CD14-positive monocyte (primary cell): ENCODE data around the gene AKAP6. TPM values are rescaled to one million over a fixed set of nuclear protein-coding genes. Genes with fewer than 3 reads are reported as not detected.

ENCODE experiments used
- DNase-seq, 3 donors: peaks; one replicate each; pipeline ENCODE4 v3.0.0-alpha.2; 2011 to 2022
- H2AFZ ChIP-seq: 2 replicates; pipeline ENCODE4 v1.6.0; 2012; ENCODE audit warnings: mild to moderate bottlenecking, low read depth, low read length, inconsistent platforms; ENCODE audit not compliant: insufficient read depth, poor library complexity, severe bottlenecking
- H3K27ac ChIP-seq, 2 donors: 1 replicate in 1 of 2; 2 replicates in 1 of 2; pipeline ENCODE4 v1.5.1; 2012 to 2013; ENCODE audit warnings: low read length in 2 of 2, control low read depth in 1 of 2, inconsistent platforms in 1 of 2, low read depth in 1 of 2, mild to moderate bottlenecking in 1 of 2
- H3K27me3 ChIP-seq, 2 donors: one replicate each; pipeline versions ENCODE4 v1.6.0 to v1.6.1; 2011 to 2013; ENCODE audit warnings: low read length in 2 of 2; ENCODE audit not compliant: control insufficient read depth in 2 of 2, insufficient read depth in 2 of 2
- H3K36me3 ChIP-seq, 2 donors: replicated peaks in 1 of 2; 1 replicate in 1 of 2; 2 replicates in 1 of 2; pipeline versions ENCODE4 v1.5.1 to v1.6.1; 2012 to 2013; ENCODE audit warnings: low read length in 2 of 2, control low read depth in 1 of 2, inconsistent platforms in 1 of 2, mild to moderate bottlenecking in 1 of 2; ENCODE audit not compliant: insufficient read depth in 2 of 2, control insufficient read depth in 1 of 2
- H3K4me1 ChIP-seq, 2 donors: 1 replicate in 1 of 2; 2 replicates in 1 of 2; pipeline versions ENCODE4 v1.5.1 to v1.6.1; 2012 to 2013; ENCODE audit warnings: low read length in 2 of 2, control low read depth in 1 of 2, inconsistent platforms in 1 of 2, mild to moderate bottlenecking in 1 of 2, moderate library complexity in 1 of 2; ENCODE audit not compliant: insufficient read depth in 2 of 2, control insufficient read depth in 1 of 2
- H3K4me2 ChIP-seq: replicated peaks from 2 replicates; pipeline ENCODE3; 2012; ENCODE audit warnings: low read length, moderate library complexity, mild to moderate bottlenecking; ENCODE audit not compliant: poor library complexity, severe bottlenecking; ENCODE audit errors: extremely low read depth
- H3K4me3 ChIP-seq, 3 experiments: fragments of 200-600 bp in 1 of 3; sonication (generic) in 1 of 3; replicated peaks in 1 of 3; 1 replicate in 2 of 3; 2 replicates in 1 of 3; pipeline ENCODE4 v1.5.1; 2011 to 2013; ENCODE audit warnings: low read length in 3 of 3, mild to moderate bottlenecking in 3 of 3, control low read depth in 2 of 3, low read depth in 2 of 3, inconsistent platforms in 1 of 3, moderate library complexity in 1 of 3
- H3K79me2 ChIP-seq: 2 replicates; pipeline ENCODE4 v1.6.0; 2012; ENCODE audit warnings: mild to moderate bottlenecking, control low read depth, inconsistent platforms, low read length, moderate library complexity; ENCODE audit not compliant: insufficient read depth
- H3K9ac ChIP-seq: 2 replicates; pipeline ENCODE4 v1.6.0; 2017; ENCODE audit warnings: low read length, mild to moderate bottlenecking; ENCODE audit not compliant: insufficient read depth, poor library complexity, severe bottlenecking
- H3K9me3 ChIP-seq, 2 donors: replicated peaks in 1 of 2; 1 replicate in 1 of 2; 2 replicates in 1 of 2; pipeline versions ENCODE4 v1.5.1 to v1.6.1; 2012 to 2013; ENCODE audit warnings: low read length in 2 of 2, control low read depth in 1 of 2; ENCODE audit not compliant: control insufficient read depth in 1 of 2, insufficient read depth in 1 of 2
- H4K20me1 ChIP-seq: 2 replicates; pipeline ENCODE4 v1.6.0; 2012; ENCODE audit warnings: mild to moderate bottlenecking, low read length, control low read depth, moderate library complexity; ENCODE audit not compliant: insufficient read depth
- H3K27ac Mint-ChIP-seq, 7 donors: one replicate each; pipeline ENCODE4 v1.8.0; 2020; ENCODE audit warnings: mild to moderate bottlenecking in 7 of 7, mixed read lengths in 7 of 7, moderate library complexity in 6 of 7, inconsistent platforms in 2 of 7
- H3K27me3 Mint-ChIP-seq, 3 donors: one replicate each; pipeline ENCODE4 v1.8.0; 2021 to 2022; ENCODE audit warnings: low read depth in 3 of 3, mild to moderate bottlenecking in 3 of 3, mixed read lengths in 3 of 3, moderate library complexity in 3 of 3, inconsistent platforms in 1 of 3
- H3K36me3 Mint-ChIP-seq, 2 donors: one replicate each; pipeline ENCODE4 v1.8.0; 2020; ENCODE audit warnings: mixed read lengths in 2 of 2, inconsistent platforms in 1 of 2, mild to moderate bottlenecking in 1 of 2
- H3K4me1 Mint-ChIP-seq: one replicate; pipeline ENCODE4 v1.8.0; 2020; ENCODE audit warnings: mild to moderate bottlenecking, mixed read lengths
- H3K4me3 Mint-ChIP-seq, 2 donors: one replicate each; pipeline ENCODE4 v1.8.0; 2020; ENCODE audit warnings: mild to moderate bottlenecking in 2 of 2, mixed read lengths in 2 of 2, moderate library complexity in 1 of 2
- H3K9me3 Mint-ChIP-seq, 7 donors: one replicate each; pipeline ENCODE4 v1.8.0; 2020 to 2022; ENCODE audit warnings: mixed read lengths in 7 of 7, mild to moderate bottlenecking in 6 of 7, moderate library complexity in 6 of 7, inconsistent platforms in 2 of 7
- WGBS: methylation state at CpG from one replicate; pipeline ENCODE4 v1.1.5; 2013; ENCODE audit warnings: missing lambda C conversion rate; ENCODE audit not compliant: insufficient coverage; 5-methylcytosine and 5-hydroxymethylcytosine counted together
- intact Hi-C, 2 donors: fragments of 100-400 bp; cut with micrococcal nuclease; formaldehyde crosslinking; loops; one replicate each; pipeline versions ENCODE4 v1.15.0 to v1.15.1; 2023
- polyA plus RNA-seq, 3 donors: library from polyadenylated mRNA; depleted of rRNA in 1 of 3; unstranded in 2 of 3; stranded (reverse) in 1 of 3; fragments of 300-500 nt in 2 of 3; fragments of >200 nt in 1 of 3; fragmentation: Illumina TruSeq in 2 of 3; gene quantifications; 1 replicate in 2 of 3; 2 replicates in 1 of 3; pipeline ENCODE4 v1.2.3, GENCODE V29; 2012 to 2021
- TF ChIP-seq, protein P1 (sequence below): fragments of 200-600 bp; IDR thresholded peaks from one replicate; pipeline ENCODE4 v1.8.0; 2022; ENCODE audit warnings: antibody characterized with exemption, mild to moderate bottlenecking

Gene AKAP6
- polyA plus RNA-seq, 3 donors, result not detected

DNA sequence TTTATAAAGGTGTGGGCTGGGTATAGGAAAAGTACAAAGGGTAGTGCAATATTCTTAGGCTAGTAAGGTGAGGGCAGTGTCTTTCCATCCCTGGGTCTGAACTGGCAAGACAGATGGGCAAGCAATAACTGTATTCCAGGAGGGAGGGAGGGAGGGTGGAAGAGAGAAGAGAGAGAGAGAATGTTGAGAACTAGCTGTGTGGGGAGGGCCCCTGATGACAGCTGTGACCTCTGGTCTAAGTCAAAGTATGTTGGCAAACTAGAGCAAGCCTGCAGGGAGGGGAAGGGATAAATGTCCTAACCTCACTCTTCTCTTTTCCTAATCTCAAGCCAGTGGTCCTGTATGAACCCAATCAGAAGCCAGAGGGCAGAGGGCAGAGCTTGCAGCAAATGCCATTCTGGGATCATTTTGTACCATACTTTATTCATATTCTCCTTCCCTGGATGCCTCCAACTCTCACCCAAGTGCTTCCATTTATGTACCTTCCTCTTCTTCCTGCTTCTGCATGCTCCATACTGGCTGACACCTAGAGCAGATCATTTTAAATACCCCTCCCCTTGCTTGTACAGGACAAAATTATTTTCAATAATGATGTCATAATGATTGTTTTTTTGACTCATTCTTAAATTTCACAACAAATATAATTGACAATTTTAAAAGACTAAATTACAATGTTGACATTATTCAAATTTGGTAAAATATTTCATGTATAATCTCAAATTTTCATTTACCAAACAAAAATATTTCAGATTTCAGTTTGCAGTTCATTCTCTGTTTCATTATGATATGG is 75.9 kb downstream of the AKAP6 start:
- H3K9ac ChIP-seq, result no peak overlapping the region
- no peak overlapping the region for H3K4me2 ChIP-seq

GRCh38 chr14:32405856-32406255 is 76.8 kb downstream of the AKAP6 start:
- no peak overlapping the region for H3K27ac Mint-ChIP-seq
- TF ChIP-seq, protein P1, sequence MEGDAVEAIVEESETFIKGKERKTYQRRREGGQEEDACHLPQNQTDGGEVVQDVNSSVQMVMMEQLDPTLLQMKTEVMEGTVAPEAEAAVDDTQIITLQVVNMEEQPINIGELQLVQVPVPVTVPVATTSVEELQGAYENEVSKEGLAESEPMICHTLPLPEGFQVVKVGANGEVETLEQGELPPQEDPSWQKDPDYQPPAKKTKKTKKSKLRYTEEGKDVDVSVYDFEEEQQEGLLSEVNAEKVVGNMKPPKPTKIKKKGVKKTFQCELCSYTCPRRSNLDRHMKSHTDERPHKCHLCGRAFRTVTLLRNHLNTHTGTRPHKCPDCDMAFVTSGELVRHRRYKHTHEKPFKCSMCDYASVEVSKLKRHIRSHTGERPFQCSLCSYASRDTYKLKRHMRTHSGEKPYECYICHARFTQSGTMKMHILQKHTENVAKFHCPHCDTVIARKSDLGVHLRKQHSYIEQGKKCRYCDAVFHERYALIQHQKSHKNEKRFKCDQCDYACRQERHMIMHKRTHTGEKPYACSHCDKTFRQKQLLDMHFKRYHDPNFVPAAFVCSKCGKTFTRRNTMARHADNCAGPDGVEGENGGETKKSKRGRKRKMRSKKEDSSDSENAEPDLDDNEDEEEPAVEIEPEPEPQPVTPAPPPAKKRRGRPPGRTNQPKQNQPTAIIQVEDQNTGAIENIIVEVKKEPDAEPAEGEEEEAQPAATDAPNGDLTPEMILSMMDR, result no peak
- no peak overlapping the region for H3K4me3 ChIP-seq

More for the DNA sequence above, 75.9 kb downstream of the AKAP6 start:
- intact Hi-C loops, result no loop called here
- peaks cover 0 to 4% (median 0%) of the 10 kb centered on the region in 7 donors for H3K9me3 Mint-ChIP-seq
- no peaks in the 10 kb centered on the region for H3K4me1 ChIP-seq
- no peaks in the 10 kb centered on the region for H3K36me3 ChIP-seq
- H3K4me1 Mint-ChIP-seq, result no peaks in the 10 kb centered on the region
- H2AFZ ChIP-seq, result no peak overlapping the region
- H3K27ac ChIP-seq, result no peak overlapping the region
- no peaks in the 10 kb centered on the region for H3K27me3 Mint-ChIP-seq
- H3K27me3 ChIP-seq, result no peaks in the 10 kb centered on the region
- TF ChIP-seq, protein P1, result no peak
- H3K79me2 ChIP-seq, result no peaks in the 10 kb centered on the region
- H3K36me3 Mint-ChIP-seq, result no peaks in the 10 kb centered on the region
- H3K4me3 ChIP-seq, result no peak overlapping the region
- H4K20me1 ChIP-seq, result no peaks in the 10 kb centered on the region
- H3K27ac Mint-ChIP-seq, result no peak overlapping the region
- H3K9me3 ChIP-seq, result no peaks in the 10 kb centered on the region
- DNase-seq, result no peak
- no peak overlapping the region for H3K4me3 Mint-ChIP-seq

More at GRCh38 chr14:32405856-32406255, 76.8 kb downstream of the AKAP6 start:
- no peak overlapping the region for H3K4me3 Mint-ChIP-seq
- no peaks in the 10 kb centered on the region for H3K36me3 ChIP-seq
- H3K9me3 ChIP-seq, result no peaks in the 10 kb centered on the region
- no peaks in the 10 kb centered on the region for H3K79me2 ChIP-seq
- no peak overlapping the region for H3K9ac ChIP-seq
- no CpG with 5 or more reads among the region's 2 CpGs for WGBS
- no peaks in the 10 kb centered on the region for H3K27me3 ChIP-seq
- H2AFZ ChIP-seq, result no peak overlapping the region
- no peak overlapping the region for H3K27ac ChIP-seq
- H3K36me3 Mint-ChIP-seq, result no peaks in the 10 kb centered on the region
- H3K4me1 Mint-ChIP-seq, result no peaks in the 10 kb centered on the region
- H4K20me1 ChIP-seq, result no peaks in the 10 kb centered on the region
- no peak overlapping the region for H3K4me2 ChIP-seq
- no peaks in the 10 kb centered on the region for H3K27me3 Mint-ChIP-seq
- peaks cover 0 to 3% (median 2%) of the 10 kb centered on the region in 7 donors for H3K9me3 Mint-ChIP-seq
- no peak for DNase-seq
- no peaks in the 10 kb centered on the region for H3K4me1 ChIP-seq
- intact Hi-C loops, result no loop called here
